ENCODE measurements around the gene ARHGAP42.

DNA sequence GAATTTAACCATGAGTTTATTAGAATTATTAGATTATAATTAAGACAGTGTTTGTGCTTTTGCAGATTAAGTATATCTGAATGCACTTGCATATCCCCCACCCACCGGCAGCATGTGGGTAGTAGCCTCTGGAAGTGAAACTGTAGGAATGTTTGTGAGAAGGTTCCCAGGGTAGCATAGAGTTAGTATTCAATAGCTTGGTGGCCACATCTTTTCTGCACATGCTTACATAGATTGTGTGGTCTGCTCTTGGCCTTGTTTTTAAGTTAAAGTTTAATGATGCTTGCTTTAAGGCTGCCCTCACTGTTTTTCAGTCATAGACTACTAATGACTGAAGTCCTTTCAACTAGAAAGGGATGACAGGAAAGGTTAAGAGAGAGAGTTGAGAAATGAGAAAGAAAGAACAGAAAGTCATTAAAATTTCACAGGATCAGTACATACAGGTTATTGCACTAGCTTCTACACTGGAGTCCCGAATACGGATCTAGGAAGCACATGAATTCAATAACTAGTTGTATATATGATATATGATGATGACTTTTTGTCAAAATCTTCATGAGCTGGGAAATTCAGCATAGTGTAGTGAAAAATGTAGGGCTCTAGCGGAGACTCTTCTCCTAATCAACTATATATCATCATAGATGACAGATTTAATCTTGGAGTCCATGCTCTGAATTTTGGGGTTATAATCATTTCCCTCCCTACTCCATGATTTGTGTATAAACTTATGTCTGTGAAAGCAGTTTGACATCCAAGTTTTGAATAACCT lies 137.1 kb downstream of the ARHGAP42 start:
- no peak for TF ChIP-seq PCBP1 (IDR thresholded peaks at IDR 0.05; ENCODE audit: borderline replicate concordance, low read depth, low read length)
- TF ChIP-seq CTCF (CRISPR knock-in tag; IDR thresholded peaks at IDR 0.05) = no peak
- TF ChIP-seq ZKSCAN5 (CRISPR knock-in tag; IDR thresholded peaks at IDR 0.05) = no peak
- TF ChIP-seq PREB (CRISPR knock-in tag; IDR thresholded peaks at IDR 0.05) = no peak
- TF ChIP-seq ZNF597 (CRISPR knock-in tag; IDR thresholded peaks at IDR 0.05) = no peak
- TF ChIP-seq GATAD2A (CRISPR knock-in tag; IDR thresholded peaks at IDR 0.05) = no peak
- TF ChIP-seq SAFB2 (CRISPR knock-in tag; IDR thresholded peaks at IDR 0.05; ENCODE audit: borderline replicate concordance, low read depth) = no peak
- TF ChIP-seq, protein P1, sequence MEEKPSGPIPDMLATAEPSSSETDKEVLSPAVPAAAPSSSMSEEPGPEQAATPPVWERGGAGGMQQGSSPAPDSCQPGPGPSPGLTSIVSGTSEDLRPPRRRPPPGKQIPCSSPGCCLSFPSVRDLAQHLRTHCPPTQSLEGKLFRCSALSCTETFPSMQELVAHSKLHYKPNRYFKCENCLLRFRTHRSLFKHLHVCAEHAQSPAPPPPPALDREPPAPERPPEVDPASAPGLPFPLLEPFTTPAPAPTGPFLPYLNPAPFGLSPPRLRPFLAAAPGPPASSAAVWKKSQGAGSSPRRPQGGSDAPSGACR (CRISPR knock-in tag; IDR thresholded peaks at IDR 0.05) = no peak
- TF ChIP-seq SRF (IDR thresholded peaks at IDR 0.05; ENCODE audit: low read depth, low read length) = no peak
- no peak for TF ChIP-seq IKZF1 (IDR thresholded peaks at IDR 0.05)
- TF ChIP-seq REST (IDR thresholded peaks at IDR 0.05; ENCODE audit: borderline replicate concordance in 1 of 2, low read depth in 1 of 2, low read length in 2 of 2) = no peak
- no peak for TF ChIP-seq ZNF224 (CRISPR knock-in tag; IDR thresholded peaks at IDR 0.05)
- TF ChIP-seq ZNF605 (CRISPR knock-in tag; IDR thresholded peaks at IDR 0.05) = no peak

All from HepG2 (cell line).